K562 (cell line): Measurements from ENCODE around the gene KNSTRN. TPM values are rescaled to one million over a fixed set of nuclear protein-coding genes. Genes with fewer than 3 reads are reported as not detected.

ENCODE experiments used
- CBX3 ChIP-seq, 2 experiments: IDR thresholded peaks; 1 replicate in 1 of 2; 2 replicates in 1 of 2; pipeline ENCODE4 v1.6.1; 2012; ENCODE audit warnings: inconsistent platforms in 2 of 2, low read length in 2 of 2, borderline replicate concordance in 1 of 2, control low read depth in 1 of 2
- DPF2 ChIP-seq: fragments of 450-650 bp; IDR thresholded peaks from 2 replicates; pipeline ENCODE4 v1.6.1; 2016
- GABPA ChIP-seq: fragments of 200-800 bp; sonication (Bioruptor generic); conservative IDR thresholded peaks from 2 replicates; pipeline ENCODE4 v1.6.1; 2016; ENCODE audit warnings: low read depth, missing genetic modification characterization, missing compliant biosample characterization
- GATAD2B ChIP-seq: fragments of 450-650 bp; IDR thresholded peaks from 2 replicates; pipeline ENCODE4 v1.6.1; 2017; ENCODE audit warnings: mild to moderate bottlenecking, borderline replicate concordance
- KDM5B ChIP-seq: fragments of 200-600 bp; sonication (generic); IDR thresholded peaks from 2 replicates; pipeline ENCODE4 v1.6.1; 2012; ENCODE audit warnings: low read depth, mild to moderate bottlenecking, moderate library complexity, low read length, control low read depth, inconsistent platforms; ENCODE audit not compliant: insufficient replicate concordance
- NBN ChIP-seq: fragments of 450-650 bp; IDR thresholded peaks from 2 replicates; pipeline ENCODE4 v1.6.1; 2016; ENCODE audit warnings: low read depth, mild to moderate bottlenecking
- NR1H2 ChIP-seq: sonication (generic); formaldehyde crosslinking; IDR thresholded peaks from 2 replicates; pipeline ENCODE4 v1.4.0; 2020; ENCODE audit warnings: mild to moderate bottlenecking, missing genetic modification reagents
- TCF7 ChIP-seq: sonication (generic); IDR thresholded peaks from 2 replicates; pipeline ENCODE4 v1.6.1; 2016; ENCODE audit warnings: antibody characterized with exemption, borderline replicate concordance
- WHSC1 ChIP-seq: IDR thresholded peaks from one replicate; pipeline ENCODE4 v1.6.1; 2012; ENCODE audit warnings: low read length, control low read depth, inconsistent platforms
- ZBTB43 ChIP-seq: sonication (generic); formaldehyde crosslinking; IDR thresholded peaks from 2 replicates; pipeline ENCODE4 v1.8.0; 2023; ENCODE audit warnings: mild to moderate bottlenecking, missing genetic modification reagents
- ZNF318 ChIP-seq, 2 experiments: fragments of 450-650 bp; IDR thresholded peaks; 2 replicates each; pipeline ENCODE4 v1.6.1; 2016; ENCODE audit warnings: mild to moderate bottlenecking in 2 of 2, borderline replicate concordance in 1 of 2, low read depth in 1 of 2, moderate library complexity in 1 of 2
- ZNF551 ChIP-seq: fragments of 250-450 bp; sonication (Bioruptor Pico); IDR thresholded peaks from 2 replicates; pipeline ENCODE4 v1.5.0; 2021; ENCODE audit warnings: mild to moderate bottlenecking, moderate library complexity
- polyA plus RNA-seq, 8 experiments: library from polyadenylated mRNA; depleted of rRNA in 4 of 8; stranded (reverse) in 5 of 8; unstranded in 3 of 8; fragments of >200 nt; fragmentation: Nextera tagmentation in 2 of 8; fragmentation: Illumina TruSeq in 1 of 8; extraction: Ambion mirVana in 2 of 8; extraction: Trizol in 1 of 8; gene quantifications; 2 replicates each; pipeline versions ENCODE4 v1.2.1 to v1.2.3, GENCODE V29; 2011 to 2014; ENCODE audit warnings: inconsistent platforms in 1 of 8, missing spikeins in 1 of 8
- total RNA-seq, 7 experiments: library from RNA; depleted of rRNA in 6 of 7; stranded (reverse); fragments of >200 nt in 6 of 7; fragmentation: Illumina TruSeq in 2 of 7; extraction: Trizol in 2 of 7; gene quantifications; 2 replicates each; pipeline versions ENCODE4 v1.2.1 to v1.2.3, GENCODE V29; 2011 to 2021; ENCODE audit warnings: low replicate concordance in 1 of 7
- TF ChIP-seq, protein P1 (sequence below): fragments of 450-650 bp; formaldehyde crosslinking; IDR thresholded peaks from 2 replicates; pipeline ENCODE4 v1.4.0; 2022; ENCODE audit warnings: mild to moderate bottlenecking, moderate library complexity
- TF ChIP-seq, protein P2 (sequence below): sonication (generic); formaldehyde crosslinking; IDR thresholded peaks from 2 replicates; pipeline ENCODE4 v1.9.0; 2022; ENCODE audit warnings: mild to moderate bottlenecking, missing genetic modification reagents

The KNSTRN gene
- total and polyA plus RNA-seq, 9 of the 15 experiments (the other 6 are each of a cell fraction or from before 2014, with no cell fraction given): 48.7 to 88.2 (median 66.3) TPM

- TF ChIP-seq KDM5B: no peak
- TF ChIP-seq WHSC1: no peak
- TF ChIP-seq ZNF551 (CRISPR knock-in tag): no peak
- no peak for TF ChIP-seq NR1H2 (CRISPR knock-in tag)
- TF ChIP-seq ZBTB43 (CRISPR knock-in tag): no peak
- TF ChIP-seq DPF2: no peak
- no peak; the same call in 1 of the 2 replicates for TF ChIP-seq GATAD2B
- TF ChIP-seq, protein P1, sequence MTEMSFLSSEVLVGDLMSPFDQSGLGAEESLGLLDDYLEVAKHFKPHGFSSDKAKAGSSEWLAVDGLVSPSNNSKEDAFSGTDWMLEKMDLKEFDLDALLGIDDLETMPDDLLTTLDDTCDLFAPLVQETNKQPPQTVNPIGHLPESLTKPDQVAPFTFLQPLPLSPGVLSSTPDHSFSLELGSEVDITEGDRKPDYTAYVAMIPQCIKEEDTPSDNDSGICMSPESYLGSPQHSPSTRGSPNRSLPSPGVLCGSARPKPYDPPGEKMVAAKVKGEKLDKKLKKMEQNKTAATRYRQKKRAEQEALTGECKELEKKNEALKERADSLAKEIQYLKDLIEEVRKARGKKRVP: no peak
- TF ChIP-seq, protein P2, sequence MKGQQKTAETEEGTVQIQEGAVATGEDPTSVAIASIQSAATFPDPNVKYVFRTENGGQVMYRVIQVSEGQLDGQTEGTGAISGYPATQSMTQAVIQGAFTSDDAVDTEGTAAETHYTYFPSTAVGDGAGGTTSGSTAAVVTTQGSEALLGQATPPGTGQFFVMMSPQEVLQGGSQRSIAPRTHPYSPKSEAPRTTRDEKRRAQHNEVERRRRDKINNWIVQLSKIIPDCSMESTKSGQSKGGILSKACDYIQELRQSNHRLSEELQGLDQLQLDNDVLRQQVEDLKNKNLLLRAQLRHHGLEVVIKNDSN: no peak
- TF ChIP-seq NBN: no peak
- TF ChIP-seq GABPA (tag): no peak
- TF ChIP-seq TCF7: no peak
- no peak for TF ChIP-seq ZNF318 (IDR thresholded peaks at IDR 0.05; ENCODE audit: borderline replicate concordance in 1 of 2, low read depth in 1 of 2)
- no peak for TF ChIP-seq CBX3 (IDR thresholded peaks at IDR 0.05; ENCODE audit: borderline replicate concordance in 1 of 2, low read length in 2 of 2)
Observed at GRCh38 chr15:40357723-40358470, 24.6 kb upstream of the KNSTRN start, which contains the start of gene DISP2 (continued).
